Activated T-helper 2 cell treated with anti-CD3 and anti-CD28 coated beads, Interferon-gamma antibody, Interleukin-2, Interleukin-4, amounts not matched to agents 10 μg/mL and 5 μg/mL and 100 μg/mL, durations not matched to agents 14 hours and 24 hours and 36 hours (primary cell): ENCODE data around the gene PIK3R3. TPM values are rescaled to one million over a fixed set of nuclear protein-coding genes. Genes with fewer than 3 reads are reported as not detected.

ENCODE experiments used
- DNase-seq: peaks from one replicate; pipeline ENCODE4 v3.0.0; 2021; ENCODE audit warnings: low spot score
- H3K27ac Mint-ChIP-seq: one replicate; pipeline ENCODE4 v1.8.0; 2021; ENCODE audit warnings: mixed read lengths
- H3K27me3 Mint-ChIP-seq: one replicate; pipeline ENCODE4 v1.8.0; 2021; ENCODE audit warnings: low read depth, mixed read lengths
- H3K36me3 Mint-ChIP-seq: one replicate; pipeline ENCODE4 v1.8.0; 2021; ENCODE audit warnings: low read depth, mixed read lengths
- H3K4me1 Mint-ChIP-seq: one replicate; pipeline ENCODE4 v1.8.0; 2021; ENCODE audit warnings: low read depth, mixed read lengths
- H3K4me3 Mint-ChIP-seq: one replicate; pipeline ENCODE4 v1.8.0; 2021; ENCODE audit warnings: low read depth, mild to moderate bottlenecking, moderate library complexity, mixed read lengths
- H3K9me3 Mint-ChIP-seq: one replicate; pipeline ENCODE4 v1.8.0; 2021; ENCODE audit warnings: mixed read lengths
- intact Hi-C: fragments of 100-400 bp; cut with micrococcal nuclease; formaldehyde crosslinking; loops from one replicate; pipeline ENCODE4 v1.15.1; 2023
- total RNA-seq: library from RNA; stranded (reverse); gene quantifications from 2 replicates; pipeline ENCODE4 v1.2.3, GENCODE V29; 2022

The PIK3R3 gene
- total RNA-seq, 1 donor from 2014 or later, result 3.3 TPM

DNA sequence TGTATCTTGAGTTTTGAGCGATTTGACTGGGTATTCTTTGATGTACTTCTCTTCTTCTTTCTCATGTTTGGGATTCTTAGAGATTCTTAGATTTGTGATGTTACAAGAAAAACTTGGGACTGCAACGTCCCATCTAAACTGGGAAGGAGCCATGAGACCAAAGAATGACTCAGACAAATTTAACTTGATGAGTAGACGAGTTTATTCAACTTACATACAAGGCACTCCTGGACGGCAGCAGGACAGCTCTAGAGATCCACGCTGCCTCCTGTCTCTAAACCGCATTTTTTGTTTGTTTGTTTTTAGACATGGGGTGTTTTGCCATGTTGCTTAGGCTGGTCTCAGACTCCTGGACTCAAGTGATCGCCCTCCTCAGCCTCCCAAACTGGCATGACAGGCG is 137.1 kb downstream of the PIK3R3 start:
- Mint-ChIP-seq H3K4me1 (peaks cover 2% of the 10 kb centered on the region), H3K9me3 (peaks cover 6% of the 10 kb centered on the region), H3K4me3 (no peak overlapping the region)

GRCh38 chr1:45994423-45994822 is 138.0 kb downstream of the PIK3R3 start:
- no peak overlapping the region for H3K4me3 Mint-ChIP-seq
- H3K27ac Mint-ChIP-seq, result no peak overlapping the region
- peaks cover 2% of the 10 kb centered on the region for H3K4me1 Mint-ChIP-seq
- no peaks in the 10 kb centered on the region for H3K27me3 Mint-ChIP-seq
- H3K9me3 Mint-ChIP-seq, result peaks cover 6% of the 10 kb centered on the region
- DNase-seq, result no peak
- intact Hi-C loops, result no loop called here
- H3K36me3 Mint-ChIP-seq, result peaks cover 3% of the 10 kb centered on the region

More for the DNA sequence above, 137.1 kb downstream of the PIK3R3 start:
- intact Hi-C loops, result no loop called here
- Mint-ChIP-seq H3K27ac (no peak overlapping the region), H3K27me3 (no peaks in the 10 kb centered on the region), H3K36me3 (no peaks in the 10 kb centered on the region)
- no peak for DNase-seq

Other genes starting within 250 kb of the PIK3R3 start
- gene TSPAN1, start 42.5 kb upstream of the PIK3R3 start, total RNA-seq, result 0.46 TPM in 1 of 2 replicates, not detected in the other
- not detected in 2 replicates for gene P3R3URF, start 43.9 kb upstream of the PIK3R3 start, total RNA-seq
- gene POMGNT1, start 65.8 kb upstream of the PIK3R3 start, total RNA-seq, result 67.0 and 67.8 TPM in 2 replicates
- 0.18 TPM in 1 of 2 replicates, not detected in the other for gene LURAP1, start 70.7 kb upstream of the PIK3R3 start, total RNA-seq
- 48.0 and 49.0 TPM in 2 replicates for gene RAD54L, start 115.1 kb upstream of the PIK3R3 start, total RNA-seq
- 70.1 and 70.6 TPM in 2 replicates for gene LRRC41, start 171.0 kb upstream of the PIK3R3 start, total RNA-seq
- gene UQCRH, start 171.1 kb upstream of the PIK3R3 start, total RNA-seq, result 262 and 275 TPM in 2 replicates
- gene NSUN4, start 208.2 kb upstream of the PIK3R3 start, total RNA-seq, result 37.2 and 37.6 TPM in 2 replicates